Liver (tissue), 3 donors: ENCODE measurements around the gene XYLT1.

Experiments used
- FOXA1 ChIP-seq: IDR thresholded peaks from 2 replicates; pipeline ENCODE4 v1.6.1; 2016; ENCODE audit warnings: antibody characterized with exemption
- GABPA ChIP-seq, 2 donors: IDR thresholded peaks in 1 of 2; conservative IDR thresholded peaks in 1 of 2; 2 replicates each; pipeline ENCODE4 v1.6.1; 2016; ENCODE audit warnings: antibody characterized with exemption in 2 of 2, mild to moderate bottlenecking in 1 of 2, moderate library complexity in 1 of 2
- JUND ChIP-seq, 2 donors: IDR thresholded peaks; 2 replicates each; pipeline ENCODE4 v1.6.1; 2016; ENCODE audit warnings: antibody characterized with exemption in 2 of 2
- RAD21 ChIP-seq, 2 donors: IDR thresholded peaks; 2 replicates each; pipeline ENCODE4 v1.6.1; 2016; ENCODE audit warnings: antibody characterized with exemption in 2 of 2, mild to moderate bottlenecking in 2 of 2
- RXRA ChIP-seq, 2 donors: IDR thresholded peaks; 2 replicates each; pipeline ENCODE4 v1.6.1; 2017 to 2018; ENCODE audit warnings: antibody characterized with exemption in 2 of 2, mild to moderate bottlenecking in 1 of 2
- TAF1 ChIP-seq: conservative IDR thresholded peaks from 2 replicates; pipeline ENCODE4 v1.6.1; 2016; ENCODE audit warnings: antibody characterized with exemption, mild to moderate bottlenecking
- TF ChIP-seq, protein P1 (sequence below): fragments of 150-350 bp; IDR thresholded peaks from 2 replicates; pipeline ENCODE4 v1.5.1; 2017; ENCODE audit warnings: improper control_type of control experiment, low read depth, low read length; ENCODE audit not compliant: missing input control
- donor health status: healthy.
- donor health status: healthy.

DNA sequence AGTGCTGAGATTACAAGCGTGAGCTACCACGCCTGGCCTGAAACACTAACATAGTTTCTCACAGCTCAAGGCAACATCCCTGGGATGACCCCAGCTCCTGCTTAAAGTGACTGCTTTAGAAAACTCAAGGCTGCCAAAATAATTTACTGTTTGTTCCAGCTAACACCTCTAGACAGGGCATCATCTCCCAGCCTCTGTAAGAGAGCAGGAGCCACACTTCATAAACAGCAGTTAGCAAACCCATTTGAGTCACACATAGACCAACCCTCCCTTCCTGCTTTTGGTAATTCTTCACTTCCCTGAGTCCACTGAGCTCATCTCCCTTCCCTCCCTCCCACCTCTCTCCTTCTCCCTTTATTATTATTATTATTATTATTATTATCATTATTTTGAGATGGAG is 201.3 kb downstream of the XYLT1 start:
- no peak for TF ChIP-seq GABPA (IDR thresholded peaks at IDR 0.05 in 1 of 2, conservative IDR thresholded peaks at IDR 0.05 in 1 of 2)
- TF ChIP-seq, protein P1, sequence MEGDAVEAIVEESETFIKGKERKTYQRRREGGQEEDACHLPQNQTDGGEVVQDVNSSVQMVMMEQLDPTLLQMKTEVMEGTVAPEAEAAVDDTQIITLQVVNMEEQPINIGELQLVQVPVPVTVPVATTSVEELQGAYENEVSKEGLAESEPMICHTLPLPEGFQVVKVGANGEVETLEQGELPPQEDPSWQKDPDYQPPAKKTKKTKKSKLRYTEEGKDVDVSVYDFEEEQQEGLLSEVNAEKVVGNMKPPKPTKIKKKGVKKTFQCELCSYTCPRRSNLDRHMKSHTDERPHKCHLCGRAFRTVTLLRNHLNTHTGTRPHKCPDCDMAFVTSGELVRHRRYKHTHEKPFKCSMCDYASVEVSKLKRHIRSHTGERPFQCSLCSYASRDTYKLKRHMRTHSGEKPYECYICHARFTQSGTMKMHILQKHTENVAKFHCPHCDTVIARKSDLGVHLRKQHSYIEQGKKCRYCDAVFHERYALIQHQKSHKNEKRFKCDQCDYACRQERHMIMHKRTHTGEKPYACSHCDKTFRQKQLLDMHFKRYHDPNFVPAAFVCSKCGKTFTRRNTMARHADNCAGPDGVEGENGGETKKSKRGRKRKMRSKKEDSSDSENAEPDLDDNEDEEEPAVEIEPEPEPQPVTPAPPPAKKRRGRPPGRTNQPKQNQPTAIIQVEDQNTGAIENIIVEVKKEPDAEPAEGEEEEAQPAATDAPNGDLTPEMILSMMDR: no peak
- TF ChIP-seq FOXA1: no peak
- no peak for TF ChIP-seq JUND (IDR thresholded peaks at IDR 0.05)
- TF ChIP-seq RXRA (IDR thresholded peaks at IDR 0.05): no peak
- no peak for TF ChIP-seq TAF1
- TF ChIP-seq RAD21 (IDR thresholded peaks at IDR 0.05): no peak
